Neural cell (in vitro differentiated cells): ENCODE measurements around the gene MEIOB. TPM values are rescaled to one million over a fixed set of nuclear protein-coding genes. Genes with fewer than 3 reads are reported as not detected.

Experiments
- H2AFZ ChIP-seq: fragments of 200-600, 300-800 bp; sonication (generic), shearing (Covaris generic); 2 replicates; pipeline ENCODE4 v1.6.0; 2014; ENCODE audit warnings: low read depth, mild to moderate bottlenecking, antibody characterized with exemption, low read length, moderate library complexity
- H3F3A ChIP-seq: fragments of 200-600 bp; shearing (Covaris generic); 2 replicates; pipeline ENCODE4 v1.6.1; 2016; ENCODE audit warnings: mild to moderate bottlenecking, moderate library complexity, mixed read lengths, antibody characterized with exemption, low read length; ENCODE audit not compliant: insufficient read depth, poor library complexity, severe bottlenecking
- H3K27ac ChIP-seq: fragments of 200-600, 300-800 bp; sonication (generic), shearing (Covaris generic); 2 replicates; pipeline ENCODE4 v1.5.1; 2014; ENCODE audit warnings: mild to moderate bottlenecking, low read length, moderate library complexity
- H3K27me3 ChIP-seq: fragments of 300-800, 200-600 bp; sonication (generic), shearing (Covaris generic); 2 replicates; pipeline ENCODE4 v1.6.0; 2014; ENCODE audit warnings: mild to moderate bottlenecking, low read depth, low read length, moderate library complexity; ENCODE audit not compliant: insufficient read depth
- H3K36me3 ChIP-seq: fragments of 300-800, 200-600 bp; sonication (generic), shearing (Covaris generic); 2 replicates; pipeline ENCODE4 v1.5.1; 2014; ENCODE audit warnings: mild to moderate bottlenecking, antibody characterized with exemption, low read length, moderate library complexity; ENCODE audit not compliant: insufficient read depth
- H3K4me2 ChIP-seq: fragments of 300-800, 200-600 bp; sonication (generic), shearing (Covaris generic); 2 replicates; pipeline ENCODE4 v1.6.0; 2014; ENCODE audit warnings: mild to moderate bottlenecking, low read length
- H3K4me3 ChIP-seq: fragments of 300-800, 200-600 bp; sonication (generic), shearing (Covaris generic); 2 replicates; pipeline ENCODE4 v1.5.1; 2014; ENCODE audit warnings: mild to moderate bottlenecking, low read length, moderate library complexity
- H3K79me2 ChIP-seq: fragments of 200-600 bp; shearing (Covaris generic); replicated peaks from 2 replicates; pipeline ENCODE4 v1.6.0; 2014; ENCODE audit warnings: mild to moderate bottlenecking, low read length, moderate library complexity; ENCODE audit not compliant: insufficient read depth
- H3K9ac ChIP-seq: fragments of 300-800, 200-600 bp; sonication (generic), shearing (Covaris generic); 2 replicates; pipeline ENCODE4 v1.6.1; 2016; ENCODE audit warnings: mild to moderate bottlenecking, low read length, mixed read lengths
- H3K9me2 ChIP-seq: fragments of 200-600 bp; shearing (Covaris generic); 2 replicates; pipeline ENCODE4 v1.6.1; 2016; ENCODE audit warnings: mild to moderate bottlenecking, low read length, mixed read lengths; ENCODE audit not compliant: insufficient read depth
- H3K9me3 ChIP-seq: fragments of 200-600, 300-800 bp; sonication (generic), shearing (Covaris generic); 2 replicates; pipeline ENCODE4 v1.6.1; 2016; ENCODE audit warnings: mild to moderate bottlenecking, mixed run types, low read length, moderate library complexity, mixed read lengths
- H4K20me1 ChIP-seq: fragments of 200-600 bp; shearing (Covaris generic); 2 replicates; pipeline ENCODE4 v1.6.1; 2016; ENCODE audit warnings: mild to moderate bottlenecking, mixed run types; ENCODE audit not compliant: insufficient read depth
- CTCF ChIP-seq: fragments of 450-650 bp; IDR thresholded peaks from 2 replicates; pipeline ENCODE4 v1.5.1; 2014; ENCODE audit warnings: antibody characterized with exemption, mild to moderate bottlenecking, moderate library complexity; ENCODE audit not compliant: poor library complexity, severe bottlenecking
- EP300 ChIP-seq: fragments of 450-650 bp; conservative IDR thresholded peaks from 2 replicates; pipeline ENCODE4 v1.6.1; 2014; ENCODE audit warnings: antibody characterized with exemption, mild to moderate bottlenecking, moderate library complexity; ENCODE audit not compliant: poor library complexity, severe bottlenecking
- EZH2 ChIP-seq: fragments of 200-600, 300-800 bp; shearing (Covaris generic), sonication (generic); IDR thresholded peaks from 2 replicates; pipeline ENCODE4 v1.6.1; 2014; ENCODE audit warnings: antibody characterized with exemption, low read length, borderline replicate concordance, mild to moderate bottlenecking; ENCODE audit not compliant: insufficient read depth, poor library complexity, severe bottlenecking
- MXI1 ChIP-seq: fragments of 450-650 bp; conservative IDR thresholded peaks from 2 replicates; pipeline ENCODE4 v1.6.1; 2014; ENCODE audit warnings: antibody characterized with exemption, mild to moderate bottlenecking; ENCODE audit not compliant: poor library complexity, severe bottlenecking
- POLR2AphosphoS5 ChIP-seq: IDR thresholded peaks from 2 replicates; pipeline ENCODE4 v1.6.1; 2012
- RAD21 ChIP-seq: fragments of 450-650 bp; conservative IDR thresholded peaks from 2 replicates; pipeline ENCODE4 v1.6.1; 2014; ENCODE audit warnings: antibody characterized with exemption, mild to moderate bottlenecking, moderate library complexity
- REST ChIP-seq: IDR thresholded peaks from 2 replicates; pipeline ENCODE4 v1.6.1; 2012; ENCODE audit warnings: borderline replicate concordance
- SMC3 ChIP-seq: fragments of 450-650 bp; conservative IDR thresholded peaks from 2 replicates; pipeline ENCODE4 v1.6.1; 2014; ENCODE audit warnings: antibody characterized with exemption, mild to moderate bottlenecking, moderate library complexity; ENCODE audit not compliant: poor library complexity
- TAF1 ChIP-seq: IDR thresholded peaks from 2 replicates; pipeline ENCODE4 v1.6.1; 2012; ENCODE audit warnings: low read depth
- polyA plus RNA-seq: library from polyadenylated mRNA; depleted of rRNA; stranded (reverse); fragments of >200 nt; gene quantifications from 2 replicates; pipeline ENCODE4 v1.2.3, GENCODE V29; 2014

Gene MEIOB
- polyA plus RNA-seq, 1 donor from 2014 or later = not detected

GRCh38 chr16:1830213-1830612, 41.8 kb downstream of the MEIOB start:
- Histone ChIP-seq H3K79me2 (peaks cover 27% of the 10 kb centered on the region), H2AFZ (no peak overlapping the region), H3K4me3 (no peak overlapping the region), H3K36me3 (no peaks in the 10 kb centered on the region), H3F3A (no peaks in the 10 kb centered on the region), H3K9me2 (no peaks in the 10 kb centered on the region), H4K20me1 (no peaks in the 10 kb centered on the region), H3K27ac (no peak overlapping the region), H3K4me2 (no peak overlapping the region), H3K27me3 (no peaks in the 10 kb centered on the region), H3K9ac (no peak overlapping the region), H3K9me3 (no peaks in the 10 kb centered on the region)
- TF ChIP-seq EP300 = no peak
- no peak for TF ChIP-seq RAD21
- TF ChIP-seq EZH2 = no peak
- TF ChIP-seq SMC3 = no peak
- no peak for TF ChIP-seq CTCF
- no peak for TF ChIP-seq POLR2AphosphoS5
- no peak for TF ChIP-seq TAF1
- TF ChIP-seq REST = no peak
- no peak for TF ChIP-seq MXI1

GRCh38 chr16:1828645-1829410, 43.1 kb downstream of the MEIOB start:
- no peaks in the 10 kb centered on the region for H3F3A ChIP-seq
- H4K20me1 ChIP-seq = no peaks in the 10 kb centered on the region
- TF ChIP-seq EZH2 (no peak), REST (no peak), EP300 (no peak), RAD21 (no peak), MXI1 (no peak), TAF1 (no peak), SMC3 (no peak), CTCF (no peak), POLR2AphosphoS5 (no peak)
- H3K9me2 ChIP-seq = no peaks in the 10 kb centered on the region
- no peak overlapping the region for H3K9ac ChIP-seq
- no peaks in the 10 kb centered on the region for H3K36me3 ChIP-seq
- H3K27ac ChIP-seq = no peak overlapping the region
- no peaks in the 10 kb centered on the region for H3K9me3 ChIP-seq
- H3K79me2 ChIP-seq = peaks cover 31% of the 10 kb centered on the region
- H2AFZ ChIP-seq = no peak overlapping the region
- H3K27me3 ChIP-seq = no peaks in the 10 kb centered on the region
- H3K4me3 ChIP-seq = peak overlapping the region; percentile 88
- H3K4me2 ChIP-seq = peak overlapping the region; percentile 62
